SK-N-SH (cell line): Measurements from ENCODE around the gene PHEX. TPM values are rescaled to one million over a fixed set of nuclear protein-coding genes. Genes with fewer than 3 reads are reported as not detected.

ENCODE experiments used
- CTCF ChIA-PET: fragments of 300-600, 350-600 bp; formaldehyde crosslinking; extraction: SDS; loops from one replicate; lab custom pipeline; 2021; lab: Yijun Ruan, JAX
- POLR2A ChIA-PET: fragments of 350-600 bp; sonication (Branson Sonifier 250); formaldehyde crosslinking; extraction: SDS; loops from one replicate; lab custom pipeline; 2020; ENCODE audit warnings: antibody characterized with exemption, inconsistent platforms; lab: Yijun Ruan, JAX
- DNase-seq: peaks from one replicate; pipeline ENCODE4 v3.0.0; 2012
- H2AFZ ChIP-seq: fragments of 200-600 bp; sonication (generic); 2 replicates; pipeline ENCODE4 v1.8.1; 2016; ENCODE audit warnings: antibody characterized with exemption, mild to moderate bottlenecking, low read depth
- H3F3A ChIP-seq: fragments of 200-600 bp; sonication (generic); replicated peaks from 2 replicates; pipeline ENCODE3; 2016; ENCODE audit warnings: antibody characterized with exemption, mild to moderate bottlenecking; ENCODE audit not compliant: insufficient read depth
- H3K27ac ChIP-seq, 2 experiments: fragments of 200-500 bp in 1 of 2; fragments of 200-600 bp in 1 of 2; sonication (Bioruptor generic) in 1 of 2; sonication (generic), shearing (Covaris generic) in 1 of 2; 2 replicates each; pipeline versions ENCODE4 v1.5.1 to v1.6.1; 2014 to 2016; ENCODE audit warnings: low read depth in 2 of 2, inconsistent platforms in 1 of 2, low read length in 1 of 2, mild to moderate bottlenecking in 1 of 2, mixed read lengths in 1 of 2
- H3K27me3 ChIP-seq: fragments of 200-600 bp; sonication (generic), shearing (Covaris generic); 2 replicates; pipeline ENCODE4 v1.6.1; 2016; ENCODE audit warnings: mixed run types; ENCODE audit not compliant: insufficient read depth
- H3K36me3 ChIP-seq, 2 experiments: fragments of 200-500 bp in 1 of 2; fragments of 200-600 bp in 1 of 2; sonication (Bioruptor generic) in 1 of 2; sonication (generic) in 1 of 2; replicated peaks in 1 of 2; 2 replicates each; pipeline versions ENCODE3 to v1.5.1; 2014 to 2016; ENCODE audit warnings: low read length in 1 of 2, mild to moderate bottlenecking in 1 of 2; ENCODE audit not compliant: insufficient read depth in 2 of 2, control insufficient read depth in 1 of 2
- H3K4me1 ChIP-seq, 2 experiments: fragments of 200-500 bp in 1 of 2; fragments of 200-600 bp in 1 of 2; sonication (Bioruptor generic) in 1 of 2; sonication (generic), shearing (Covaris generic) in 1 of 2; 2 replicates each; pipeline versions ENCODE4 v1.5.1 to v1.6.1; 2014 to 2016; ENCODE audit warnings: low read depth in 1 of 2, low read length in 1 of 2, mixed run types in 1 of 2; ENCODE audit not compliant: insufficient read depth in 2 of 2, control insufficient read depth in 1 of 2
- H3K4me2 ChIP-seq: fragments of 200-600 bp; sonication (generic), shearing (Covaris generic); 2 replicates; pipeline ENCODE4 v1.6.1; 2017; ENCODE audit warnings: mixed run types
- H3K4me3 ChIP-seq, 2 experiments: fragments of 200-500 bp in 1 of 2; fragments of 200-600 bp in 1 of 2; sonication (Bioruptor generic) in 1 of 2; sonication (generic), shearing (Covaris generic) in 1 of 2; 2 replicates each; pipeline versions ENCODE4 v1.5.1 to v1.8.1; 2014 to 2016; ENCODE audit warnings: low read depth in 2 of 2, inconsistent platforms in 1 of 2, low read length in 1 of 2, mild to moderate bottlenecking in 1 of 2, mixed read lengths in 1 of 2, moderate library complexity in 1 of 2
- H3K79me2 ChIP-seq: fragments of 200-600 bp; sonication (generic); 2 replicates; pipeline ENCODE4 v1.8.1; 2017; ENCODE audit warnings: mild to moderate bottlenecking; ENCODE audit not compliant: insufficient read depth
- H3K9ac ChIP-seq: fragments of 200-600 bp; sonication (generic); 2 replicates; pipeline ENCODE4 v1.6.1; 2017; ENCODE audit warnings: mixed run types
- H3K9me2 ChIP-seq: fragments of 200-600 bp; sonication (generic); 2 replicates; pipeline ENCODE4 v1.6.1; 2017; ENCODE audit warnings: mixed run types
- H3K9me3 ChIP-seq: fragments of 200-600 bp; sonication (generic); 2 replicates; pipeline ENCODE4 v1.6.1; 2017; ENCODE audit warnings: mixed run types, mild to moderate bottlenecking, moderate library complexity
- H4K20me1 ChIP-seq: fragments of 200-600 bp; sonication (generic); 2 replicates; pipeline ENCODE4 v1.6.1; 2017; ENCODE audit warnings: mild to moderate bottlenecking, mixed run types; ENCODE audit not compliant: insufficient read depth
- ELF1 ChIP-seq: IDR thresholded peaks from 2 replicates; pipeline ENCODE4 v1.4.0; 2012
- FOXJ3 ChIP-seq: sonication (generic); formaldehyde crosslinking; IDR thresholded peaks from 2 replicates; pipeline ENCODE4 v1.5.1; 2020; ENCODE audit warnings: mild to moderate bottlenecking, missing genetic modification reagents
- GABPA ChIP-seq: IDR thresholded peaks from 2 replicates; pipeline ENCODE4 v1.4.0; 2012; ENCODE audit warnings: low read depth, mild to moderate bottlenecking
- MXI1 ChIP-seq: IDR thresholded peaks from 2 replicates; pipeline ENCODE4 v1.6.1; 2012; ENCODE audit warnings: mild to moderate bottlenecking, low read depth, low read length, improper control_type of control experiment
- POLR2AphosphoS5 ChIP-seq: IDR thresholded peaks from 2 replicates; pipeline ENCODE4 v1.6.1; 2012; ENCODE audit warnings: low read depth, low read length
- RAD21 ChIP-seq: IDR thresholded peaks from 2 replicates; pipeline ENCODE4 v1.6.1; 2012; ENCODE audit warnings: mild to moderate bottlenecking, low read length
- RFX5 ChIP-seq: IDR thresholded peaks from 2 replicates; pipeline ENCODE4 v1.6.1; 2012; ENCODE audit warnings: mild to moderate bottlenecking, improper control_type of control experiment, low read length
- RXRA ChIP-seq: IDR thresholded peaks from 2 replicates; pipeline ENCODE4 v1.4.0; 2012; ENCODE audit warnings: low read depth, mild to moderate bottlenecking, borderline replicate concordance
- SMC3 ChIP-seq: IDR thresholded peaks from 2 replicates; pipeline ENCODE4 v1.6.1; 2012; ENCODE audit warnings: low read depth, low read length, improper control_type of control experiment
- TEAD4 ChIP-seq: IDR thresholded peaks from 2 replicates; pipeline ENCODE4 v1.4.0; 2012; ENCODE audit warnings: mild to moderate bottlenecking, borderline replicate concordance; ENCODE audit not compliant: insufficient read depth
- WGBS: methylation state at CpG from one replicate; pipeline ENCODE4 v1.1.6; 2017; ENCODE audit warnings: low lambda C conversion rate; 5-methylcytosine and 5-hydroxymethylcytosine counted together
- polyA plus RNA-seq, 3 experiments: library from polyadenylated mRNA; depleted of rRNA; stranded (reverse); fragments of >200 nt; gene quantifications; 2 replicates each; pipeline ENCODE4 v1.2.3, GENCODE V29; 2012
- TF ChIP-seq, protein P1 (sequence below): IDR thresholded peaks from 2 replicates; pipeline ENCODE4; 2012
- TF ChIP-seq, protein P2 (sequence below): IDR thresholded peaks from 2 replicates; pipeline ENCODE4 v1.4.0; 2012; ENCODE audit warnings: low read depth
- TF ChIP-seq, protein P3 (sequence below): fragments of 150-350 bp; IDR thresholded peaks from 2 replicates; pipeline ENCODE4 v1.6.1; 2016; ENCODE audit warnings: mild to moderate bottlenecking, low read depth, low read length
- TF ChIP-seq, protein P4 (sequence below): fragments of 200-600 bp; sonication (generic); IDR thresholded peaks from 2 replicates; pipeline ENCODE4 v1.6.1; 2017; ENCODE audit warnings: antibody characterized with exemption, mild to moderate bottlenecking, moderate library complexity

PHEX gene
- polyA plus RNA-seq, 1 of the 3 experiments (the other 2 are of a cell fraction): 0.35 TPM

DNA sequence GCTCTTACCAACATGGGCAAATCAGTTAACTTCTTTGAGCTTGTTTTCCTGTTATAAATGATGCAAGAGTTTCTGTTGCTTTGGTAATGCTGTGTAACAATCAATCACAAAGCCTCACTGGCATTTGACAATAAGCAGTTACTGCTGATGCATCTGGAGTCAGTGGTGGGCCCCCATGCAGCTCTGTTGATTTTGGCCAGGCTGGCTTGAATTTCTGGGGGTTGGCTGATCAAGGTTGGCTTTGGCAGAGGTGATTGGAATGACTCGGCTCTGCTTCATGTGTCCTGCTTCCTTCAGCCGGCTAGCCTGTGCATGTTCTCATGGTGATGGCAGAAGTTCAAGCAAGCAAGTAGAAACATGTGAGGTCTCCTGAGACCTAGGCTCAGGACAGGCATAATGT is 90.4 kb downstream of the PHEX start (continued):
- TF ChIP-seq, protein P1, sequence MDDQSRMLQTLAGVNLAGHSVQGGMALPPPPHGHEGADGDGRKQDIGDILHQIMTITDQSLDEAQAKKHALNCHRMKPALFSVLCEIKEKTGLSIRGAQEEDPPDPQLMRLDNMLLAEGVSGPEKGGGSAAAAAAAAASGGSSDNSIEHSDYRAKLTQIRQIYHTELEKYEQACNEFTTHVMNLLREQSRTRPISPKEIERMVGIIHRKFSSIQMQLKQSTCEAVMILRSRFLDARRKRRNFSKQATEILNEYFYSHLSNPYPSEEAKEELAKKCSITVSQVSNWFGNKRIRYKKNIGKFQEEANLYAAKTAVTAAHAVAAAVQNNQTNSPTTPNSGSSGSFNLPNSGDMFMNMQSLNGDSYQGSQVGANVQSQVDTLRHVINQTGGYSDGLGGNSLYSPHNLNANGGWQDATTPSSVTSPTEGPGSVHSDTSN: peak; percentile 91
- TF ChIP-seq, protein P2, sequence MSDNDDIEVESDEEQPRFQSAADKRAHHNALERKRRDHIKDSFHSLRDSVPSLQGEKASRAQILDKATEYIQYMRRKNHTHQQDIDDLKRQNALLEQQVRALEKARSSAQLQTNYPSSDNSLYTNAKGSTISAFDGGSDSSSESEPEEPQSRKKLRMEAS: no peak
- TF ChIP-seq GABPA (no peak), RXRA (no peak), SMC3 (no peak), FOXJ3 (CRISPR knock-in tag) (no peak), RFX5 (no peak), POLR2AphosphoS5 (no peak), ELF1 (no peak), MXI1 (no peak), TEAD4 (no peak), RAD21 (no peak)
- TF ChIP-seq, protein P3, sequence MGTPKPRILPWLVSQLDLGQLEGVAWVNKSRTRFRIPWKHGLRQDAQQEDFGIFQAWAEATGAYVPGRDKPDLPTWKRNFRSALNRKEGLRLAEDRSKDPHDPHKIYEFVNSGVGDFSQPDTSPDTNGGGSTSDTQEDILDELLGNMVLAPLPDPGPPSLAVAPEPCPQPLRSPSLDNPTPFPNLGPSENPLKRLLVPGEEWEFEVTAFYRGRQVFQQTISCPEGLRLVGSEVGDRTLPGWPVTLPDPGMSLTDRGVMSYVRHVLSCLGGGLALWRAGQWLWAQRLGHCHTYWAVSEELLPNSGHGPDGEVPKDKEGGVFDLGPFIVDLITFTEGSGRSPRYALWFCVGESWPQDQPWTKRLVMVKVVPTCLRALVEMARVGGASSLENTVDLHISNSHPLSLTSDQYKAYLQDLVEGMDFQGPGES: no peak
- TF ChIP-seq, protein P4, sequence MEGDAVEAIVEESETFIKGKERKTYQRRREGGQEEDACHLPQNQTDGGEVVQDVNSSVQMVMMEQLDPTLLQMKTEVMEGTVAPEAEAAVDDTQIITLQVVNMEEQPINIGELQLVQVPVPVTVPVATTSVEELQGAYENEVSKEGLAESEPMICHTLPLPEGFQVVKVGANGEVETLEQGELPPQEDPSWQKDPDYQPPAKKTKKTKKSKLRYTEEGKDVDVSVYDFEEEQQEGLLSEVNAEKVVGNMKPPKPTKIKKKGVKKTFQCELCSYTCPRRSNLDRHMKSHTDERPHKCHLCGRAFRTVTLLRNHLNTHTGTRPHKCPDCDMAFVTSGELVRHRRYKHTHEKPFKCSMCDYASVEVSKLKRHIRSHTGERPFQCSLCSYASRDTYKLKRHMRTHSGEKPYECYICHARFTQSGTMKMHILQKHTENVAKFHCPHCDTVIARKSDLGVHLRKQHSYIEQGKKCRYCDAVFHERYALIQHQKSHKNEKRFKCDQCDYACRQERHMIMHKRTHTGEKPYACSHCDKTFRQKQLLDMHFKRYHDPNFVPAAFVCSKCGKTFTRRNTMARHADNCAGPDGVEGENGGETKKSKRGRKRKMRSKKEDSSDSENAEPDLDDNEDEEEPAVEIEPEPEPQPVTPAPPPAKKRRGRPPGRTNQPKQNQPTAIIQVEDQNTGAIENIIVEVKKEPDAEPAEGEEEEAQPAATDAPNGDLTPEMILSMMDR: no peak

DNA sequence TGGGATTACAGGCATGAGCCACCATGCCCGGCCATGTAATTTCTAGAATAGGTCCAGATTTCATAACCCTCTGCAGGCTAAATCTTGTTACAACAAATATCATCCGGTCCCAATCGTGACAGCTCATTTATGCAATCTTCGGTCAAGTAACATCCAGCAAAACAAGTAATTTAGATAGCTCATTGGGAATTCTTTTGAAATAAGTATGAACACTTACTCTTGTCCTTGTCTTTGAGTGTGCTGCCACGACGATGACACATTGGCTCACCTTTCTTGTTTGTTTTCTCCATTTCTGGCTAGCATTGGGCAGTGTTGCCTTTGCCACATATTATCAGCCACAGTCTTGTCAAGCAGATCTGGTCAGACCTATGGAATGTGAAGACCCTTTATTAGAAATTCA is 92.0 kb downstream of the PHEX start:
- TF ChIP-seq GABPA: no peak
- Histone ChIP-seq H2AFZ (no peak overlapping the region), H3K9me2 (no peaks in the 10 kb centered on the region), H3K79me2 (no peaks in the 10 kb centered on the region), H3F3A (peaks cover 3% of the 10 kb centered on the region), H3K4me1 (no peaks in the 10 kb centered on the region), H3K9me3 (no peaks in the 10 kb centered on the region), H3K4me2 (no peak overlapping the region), H3K36me3 (no peaks in the 10 kb centered on the region), H3K4me3 (no peak overlapping the region), H3K27ac (peak overlapping the region in 1 of 2 experiments; percentile 5; a peak in 2 of 4 replicates), H3K9ac (no peak overlapping the region), H4K20me1 (no peaks in the 10 kb centered on the region), H3K27me3 (no peaks in the 10 kb centered on the region)
- 58% methylated on average over 6 of the region's 6 CpGs for WGBS
- DNase-seq: no peak
- ChIA-PET CTCF (interaction anchor here (1.2 kb wide), 1 partner anchor 13 kb away, joined by 3 read pairs; no protein-coding TSS in a partner anchor), POLR2A (no interaction called here)
